RWPE1 (cell line): ENCODE measurements around the gene RAPGEF5.

ENCODE experiments used
- CTCF ChIA-PET: fragments of 350-600 bp; sonication (Branson Sonifier 250); formaldehyde crosslinking; extraction: SDS; loops from one replicate; lab custom pipeline; 2021; lab: Yijun Ruan, JAX
- POLR2A ChIA-PET: fragments of 400-600 bp; formaldehyde crosslinking; extraction: SDS; loops from one replicate; lab custom pipeline; 2020; ENCODE audit warnings: antibody characterized with exemption; ENCODE audit not compliant: low non-redundant PET; lab: Yijun Ruan, JAX
- DNase-seq: peaks from one replicate; pipeline ENCODE4 v3.0.0; 2012; ENCODE audit warnings: low spot score
- H3K27ac ChIP-seq: fragments of 450-650 bp; 2 replicates; pipeline ENCODE4 v1.5.1; 2017
- CTCF ChIP-seq: fragments of 450-650 bp; conservative IDR thresholded peaks from 2 replicates; pipeline ENCODE4 v1.5.1; 2017; ENCODE audit warnings: low read depth, mild to moderate bottlenecking

RAPGEF5 gene

GRCh38 chr7:22338411-22338810 lies 18.5 kb downstream of the RAPGEF5 start:
- POLR2A ChIA-PET = no interaction called here
- DNase-seq = no peak
- CTCF ChIA-PET = no interaction called here

GRCh38 chr7:22333680-22334141 lies 23.2 kb downstream of the RAPGEF5 start:
- ChIA-PET POLR2A (no interaction called here), CTCF (interaction anchor here (0.6 kb wide), 1 partner anchor 388 kb away, joined by 4 read pairs; the partner anchor contains the start of gene CDCA7L)
- DNase-seq = no peak
- no peak for TF ChIP-seq CTCF
- no peak overlapping the region for H3K27ac ChIP-seq

More at GRCh38 chr7:22338411-22338810, 18.5 kb downstream of the RAPGEF5 start:
- TF ChIP-seq CTCF = no peak
- H3K27ac ChIP-seq = no peak overlapping the region

- no peak for DNase-seq
- TF ChIP-seq CTCF = no peak
- ChIA-PET CTCF (no interaction called here), POLR2A (no interaction called here)
- no peak overlapping the region for H3K27ac ChIP-seq
Measured at GRCh38 chr7:22332461-22332870, 24.5 kb downstream of the RAPGEF5 start.

GRCh38 chr7:22331704-22332103 lies 25.2 kb downstream of the RAPGEF5 start:
- POLR2A ChIA-PET = no interaction called here
- H3K27ac ChIP-seq = no peak overlapping the region
- TF ChIP-seq CTCF = no peak
- no peak for DNase-seq
- CTCF ChIA-PET = no interaction called here

- ChIA-PET POLR2A (no interaction called here), CTCF (no interaction called here)
- no peak for TF ChIP-seq CTCF
- H3K27ac ChIP-seq = no peak overlapping the region
- no peak for DNase-seq
Measured at GRCh38 chr7:22330903-22331302, 26.1 kb downstream of the RAPGEF5 start.

- no peak overlapping the region for H3K27ac ChIP-seq
- POLR2A ChIA-PET = no interaction called here
- no peak for DNase-seq
- no peak for TF ChIP-seq CTCF
- CTCF ChIA-PET = interaction anchor here (0.6 kb wide), 1 partner anchor 34 kb away, joined by 5 read pairs; no protein-coding TSS in a partner anchor
Measured at GRCh38 chr7:22329816-22330524, 27.0 kb downstream of the RAPGEF5 start.
